GM12874 (cell line): Measurements from ENCODE around the gene KNSTRN.

Source experiments
- CTCF ChIP-seq: IDR thresholded peaks from 2 replicates; pipeline ENCODE4 v1.5.1; 2011; ENCODE audit warnings: low read depth, mild to moderate bottlenecking, control low read depth, low read length, moderate library complexity; ENCODE audit not compliant: insufficient read depth

KNSTRN gene

DNA sequence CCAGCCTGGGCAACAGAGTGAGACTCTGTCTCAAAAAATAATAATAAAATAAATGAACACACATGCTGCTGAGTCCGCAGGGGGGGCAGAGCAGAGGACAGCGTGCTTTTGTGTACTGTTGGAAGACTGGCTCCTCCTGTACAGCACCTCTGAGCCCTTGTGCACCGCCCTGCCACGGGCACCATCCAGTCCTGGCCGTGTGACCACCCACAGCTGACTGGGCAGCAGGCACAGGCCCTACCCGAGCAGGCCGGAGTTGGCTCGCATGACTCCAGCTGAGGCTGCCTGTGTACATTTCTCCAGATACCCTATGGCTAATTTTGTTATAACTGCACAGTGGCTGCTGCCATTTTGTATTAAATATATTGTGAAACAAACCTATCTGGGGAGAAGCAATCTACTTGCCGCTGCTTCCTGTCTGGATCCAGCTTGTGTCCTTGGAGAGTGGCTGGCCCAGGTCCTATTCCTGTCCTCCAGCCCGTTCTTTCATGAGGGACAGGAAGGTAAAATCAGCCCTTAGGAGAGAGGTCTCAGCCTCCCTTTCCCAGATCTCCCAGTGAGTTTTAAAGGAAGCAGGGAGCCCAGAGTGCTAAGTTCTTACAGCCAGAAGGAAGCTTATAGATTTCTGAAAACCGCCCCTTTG, 37.7 kb downstream of the KNSTRN start:
- no peak for TF ChIP-seq CTCF

DNA sequence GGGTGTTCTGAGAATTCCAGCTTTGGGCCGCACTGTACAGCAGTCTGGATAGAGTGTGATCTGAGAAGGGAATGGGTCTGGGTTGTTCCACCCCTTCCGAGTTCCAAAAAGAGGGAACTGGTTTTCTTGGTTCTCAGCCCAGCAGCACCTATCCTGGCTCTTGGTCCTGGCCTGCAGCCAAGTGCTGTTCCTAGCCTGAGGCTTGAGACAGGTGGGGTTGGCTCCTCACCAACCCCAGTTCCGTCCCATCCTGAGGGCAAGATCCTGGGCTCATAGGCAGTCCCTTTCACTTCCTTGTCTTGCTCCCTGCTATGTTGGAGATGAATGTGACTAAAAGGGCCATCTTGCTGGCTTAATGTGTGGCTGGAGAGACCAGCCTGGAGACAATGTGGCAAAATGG, 38.3 kb downstream of the KNSTRN start:
- no peak for TF ChIP-seq CTCF

DNA sequence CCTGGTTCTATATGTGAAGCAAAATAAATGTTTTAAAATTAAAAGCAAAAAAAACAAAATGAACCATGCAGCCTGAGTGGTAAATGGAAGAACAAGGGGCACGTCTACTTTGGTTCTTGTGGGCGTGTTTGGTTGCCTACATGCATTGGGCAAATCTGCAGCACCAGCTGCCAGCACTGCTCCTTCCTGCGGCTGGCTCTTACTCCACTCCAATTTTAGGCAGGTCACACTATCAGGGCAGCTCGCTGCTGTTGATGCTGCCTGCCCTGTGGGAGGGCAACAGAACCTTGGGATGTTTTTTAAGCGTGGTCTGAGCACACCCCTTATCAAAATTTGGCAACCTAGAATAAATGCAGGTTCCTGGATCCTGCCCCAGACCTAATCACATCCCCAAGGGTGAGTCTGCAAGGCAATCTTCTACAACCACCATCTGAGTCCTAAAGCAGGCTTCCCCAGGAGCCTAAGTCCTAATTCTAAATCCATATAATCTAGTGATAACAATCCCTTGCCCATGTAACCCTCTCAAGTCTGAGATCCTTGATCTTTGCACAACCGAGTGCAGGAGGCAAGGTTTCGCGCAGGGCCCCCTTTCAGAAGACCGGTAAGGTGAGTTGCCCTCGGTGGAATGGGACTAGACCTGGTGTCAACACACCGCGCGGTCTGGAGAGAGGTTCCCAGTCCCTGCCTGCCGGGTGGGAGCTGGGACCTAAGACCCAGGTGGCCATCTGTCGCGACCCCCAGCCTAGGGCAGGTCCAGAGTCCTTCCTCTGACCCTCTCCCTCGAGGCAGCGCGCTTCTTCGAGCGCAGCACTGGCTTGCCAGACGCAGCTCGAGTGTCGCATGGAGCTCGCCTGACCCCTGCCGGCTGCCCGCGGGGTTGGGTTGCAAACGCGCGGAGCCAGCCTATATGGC, 39.0 kb downstream of the KNSTRN start:
- peak; percentile 99 for TF ChIP-seq CTCF

DNA sequence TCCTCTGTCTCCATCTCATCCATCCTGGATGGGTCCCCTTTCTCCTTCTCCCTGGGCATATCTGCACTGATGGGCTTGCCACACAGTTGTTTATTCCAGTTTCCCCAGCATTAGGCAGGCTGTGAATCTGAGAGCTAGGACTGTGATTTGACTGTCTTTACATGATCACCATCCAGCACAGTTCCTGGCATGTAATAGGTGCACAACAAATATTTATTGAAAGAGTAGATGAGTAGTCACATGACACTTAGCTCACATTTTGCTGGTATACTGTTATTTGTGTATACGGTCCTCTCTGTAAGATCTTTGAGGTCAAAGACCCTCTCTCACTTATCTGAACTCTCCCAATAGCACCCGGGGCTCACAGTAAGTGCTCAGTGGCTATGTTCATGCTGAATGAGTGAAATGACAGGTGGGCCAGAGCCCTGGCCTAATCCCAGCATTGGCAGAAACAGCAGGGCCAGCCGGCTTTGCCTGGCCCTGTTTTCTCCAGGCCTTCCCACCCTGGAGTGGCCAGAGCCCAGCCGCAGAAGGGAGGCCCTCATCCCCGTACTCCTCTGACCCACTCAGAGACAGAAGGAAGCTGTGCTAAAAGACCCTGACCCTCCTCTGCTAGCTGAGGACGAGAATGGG, 42.1 kb downstream of the KNSTRN start:
- TF ChIP-seq CTCF, result no peak

DNA sequence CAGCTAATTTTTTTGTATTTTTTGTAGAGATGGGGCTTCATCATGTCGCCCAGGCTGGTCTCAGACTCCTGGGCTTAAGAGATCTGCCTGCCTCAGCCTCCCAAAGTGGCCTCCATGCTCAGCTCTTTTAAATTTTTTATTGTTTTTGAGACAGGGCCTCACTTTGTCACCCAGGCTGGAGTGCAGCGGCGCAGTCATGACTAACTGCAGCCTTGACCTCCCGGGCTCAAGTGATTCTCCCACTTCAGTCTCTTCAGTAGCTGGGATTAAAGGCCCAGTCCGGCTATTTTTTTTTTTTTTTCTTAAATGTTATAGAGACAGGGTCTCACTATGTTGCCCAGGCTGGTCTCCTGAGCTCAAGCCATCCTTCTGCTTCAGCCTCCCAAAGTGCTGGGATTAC, 43.2 kb downstream of the KNSTRN start:
- no peak for TF ChIP-seq CTCF

DNA sequence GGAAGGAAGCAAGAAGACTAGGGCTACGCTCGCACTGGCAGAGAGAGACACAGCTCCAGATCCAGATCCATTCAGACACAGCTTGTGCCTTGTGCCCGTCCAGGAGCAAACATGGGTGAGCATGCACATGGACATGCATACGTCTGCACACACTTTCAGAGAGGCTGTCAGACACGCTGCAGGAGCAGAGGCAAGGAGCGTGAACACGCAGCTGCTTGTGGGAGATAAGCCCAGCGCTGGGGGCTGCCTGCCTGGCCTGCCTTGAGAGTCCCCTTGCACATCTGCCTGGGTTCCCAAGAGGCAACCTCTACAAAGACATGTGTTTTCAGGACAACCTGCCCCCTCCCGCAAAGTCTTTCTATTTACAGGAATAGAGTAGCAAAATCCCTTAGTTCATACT, 44.7 kb downstream of the KNSTRN start:
- no peak for TF ChIP-seq CTCF

- TF ChIP-seq CTCF, result no peak
These were observed 45.7 kb downstream of the KNSTRN start for GRCh38 chr15:40428185-40428584.
